Ovary (tissue), 3 donors: ENCODE results near the gene KRT75.

Experiments
- POLR2A ChIP-seq: fragments of 450-650 bp; IDR thresholded peaks from one replicate; pipeline ENCODE4 v1.6.1; 2017; ENCODE audit warnings: antibody characterized with exemption, mild to moderate bottlenecking, moderate library complexity
- TF ChIP-seq, protein P1 (sequence below), 3 donors: fragments of 450-650 bp in 2 of 3; fragments of 200-600 bp in 1 of 3; IDR thresholded peaks; one replicate each; pipeline versions ENCODE4 v1.5.1 to v1.8.0; 2016 to 2022; ENCODE audit warnings: antibody characterized with exemption in 3 of 3, mild to moderate bottlenecking in 1 of 3
- donor health status: DM: no; HTN: no; CAD: no.

DNA sequence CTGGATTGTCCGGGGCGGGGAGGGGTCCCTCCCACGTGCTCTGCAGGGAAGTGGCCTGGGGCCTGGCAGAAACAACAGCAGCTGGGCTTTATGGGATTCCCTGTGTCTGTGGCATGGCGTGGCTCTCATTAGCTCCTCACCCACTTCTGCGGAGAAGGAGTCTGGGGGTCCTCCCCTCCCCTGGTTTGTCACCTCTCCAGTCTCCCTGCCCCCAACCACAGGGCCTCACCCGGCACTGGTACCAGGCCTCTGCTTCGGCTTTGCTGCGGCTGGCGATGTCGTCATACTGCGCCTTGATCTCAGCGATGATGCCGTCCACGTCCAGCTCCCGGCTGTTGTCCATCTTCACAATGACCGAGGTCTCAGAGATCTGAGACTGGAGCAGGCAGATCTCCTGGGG lies 34.4 kb downstream of the KRT75 start:
- TF ChIP-seq, protein P1, sequence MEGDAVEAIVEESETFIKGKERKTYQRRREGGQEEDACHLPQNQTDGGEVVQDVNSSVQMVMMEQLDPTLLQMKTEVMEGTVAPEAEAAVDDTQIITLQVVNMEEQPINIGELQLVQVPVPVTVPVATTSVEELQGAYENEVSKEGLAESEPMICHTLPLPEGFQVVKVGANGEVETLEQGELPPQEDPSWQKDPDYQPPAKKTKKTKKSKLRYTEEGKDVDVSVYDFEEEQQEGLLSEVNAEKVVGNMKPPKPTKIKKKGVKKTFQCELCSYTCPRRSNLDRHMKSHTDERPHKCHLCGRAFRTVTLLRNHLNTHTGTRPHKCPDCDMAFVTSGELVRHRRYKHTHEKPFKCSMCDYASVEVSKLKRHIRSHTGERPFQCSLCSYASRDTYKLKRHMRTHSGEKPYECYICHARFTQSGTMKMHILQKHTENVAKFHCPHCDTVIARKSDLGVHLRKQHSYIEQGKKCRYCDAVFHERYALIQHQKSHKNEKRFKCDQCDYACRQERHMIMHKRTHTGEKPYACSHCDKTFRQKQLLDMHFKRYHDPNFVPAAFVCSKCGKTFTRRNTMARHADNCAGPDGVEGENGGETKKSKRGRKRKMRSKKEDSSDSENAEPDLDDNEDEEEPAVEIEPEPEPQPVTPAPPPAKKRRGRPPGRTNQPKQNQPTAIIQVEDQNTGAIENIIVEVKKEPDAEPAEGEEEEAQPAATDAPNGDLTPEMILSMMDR (IDR thresholded peaks at IDR 0.05), result no peak
- no peak for TF ChIP-seq POLR2A
